HepG2 (cell line): Measurements from ENCODE around the gene DACT2. TPM values are rescaled to one million over a fixed set of nuclear protein-coding genes. Genes with fewer than 3 reads are reported as not detected.
A peak's percentile ranks its signal among the peaks of the same experiment; 100 is the strongest.

Source experiments
- ARNTL ChIP-seq: sonication (generic); formaldehyde crosslinking; IDR thresholded peaks from 2 replicates; pipeline ENCODE4 v1.4.0; 2020; ENCODE audit warnings: mild to moderate bottlenecking, missing genetic modification reagents
- BORCS8-MEF2B ChIP-seq: sonication (generic); formaldehyde crosslinking; IDR thresholded peaks from 2 replicates; pipeline ENCODE4 v1.8.0; 2022; ENCODE audit warnings: mild to moderate bottlenecking, missing genetic modification reagents
- EP300 ChIP-seq, 3 experiments: sonication (generic) in 1 of 3; formaldehyde crosslinking in 1 of 3; IDR thresholded peaks; 2 replicates each; pipeline versions ENCODE4 v1.5.1 to v1.6.1; 2011 to 2020; ENCODE audit warnings: low read depth in 2 of 3, low read length in 2 of 3, borderline replicate concordance in 1 of 3, improper control_type of control experiment in 1 of 3, mild to moderate bottlenecking in 1 of 3, missing genetic modification reagents in 1 of 3, moderate library complexity in 1 of 3
- HHEX ChIP-seq: IDR thresholded peaks from 2 replicates; pipeline ENCODE4 v1.6.1; 2016; ENCODE audit warnings: control low read depth
- JUND ChIP-seq: sonication (generic); formaldehyde crosslinking; IDR thresholded peaks from 2 replicates; pipeline ENCODE4 v1.8.0; 2022; ENCODE audit warnings: mild to moderate bottlenecking, missing genetic modification reagents
- MAZ ChIP-seq, 2 experiments: sonication (generic) in 1 of 2; formaldehyde crosslinking in 1 of 2; IDR thresholded peaks; 2 replicates each; pipeline versions ENCODE4 v1.5.0 to v1.6.1; 2012 to 2020; ENCODE audit warnings: low read depth in 2 of 2, mild to moderate bottlenecking in 2 of 2, borderline replicate concordance in 1 of 2, improper control_type of control experiment in 1 of 2, low read length in 1 of 2, missing genetic modification reagents in 1 of 2, moderate library complexity in 1 of 2
- TBX2 ChIP-seq: sonication (generic); formaldehyde crosslinking; IDR thresholded peaks from 2 replicates; pipeline ENCODE4 v1.5.0; 2020; ENCODE audit warnings: missing genetic modification reagents, mild to moderate bottlenecking, borderline replicate concordance
- ZBTB38 ChIP-seq: sonication (generic); formaldehyde crosslinking; IDR thresholded peaks from 2 replicates; pipeline ENCODE4 v1.5.1; 2020; ENCODE audit warnings: mild to moderate bottlenecking, missing genetic modification reagents
- ZFX ChIP-seq: sonication (generic); formaldehyde crosslinking; IDR thresholded peaks from 2 replicates; pipeline ENCODE4 v1.4.0; 2020; ENCODE audit warnings: mild to moderate bottlenecking, low read depth, missing genetic modification reagents, moderate library complexity
- ZNF501 ChIP-seq: sonication (generic); formaldehyde crosslinking; IDR thresholded peaks from 2 replicates; pipeline ENCODE4 v1.5.1; 2020; ENCODE audit warnings: mild to moderate bottlenecking, moderate library complexity, missing genetic modification reagents
- ZNF510 ChIP-seq: sonication (generic); formaldehyde crosslinking; IDR thresholded peaks from 2 replicates; pipeline ENCODE4 v1.4.0; 2020; ENCODE audit warnings: low read depth, mild to moderate bottlenecking, missing genetic modification reagents
- ZNF614 ChIP-seq: IDR thresholded peaks from 2 replicates; pipeline ENCODE4 v1.6.1; 2018; ENCODE audit warnings: missing biosample characterization, missing genetic modification reagents, inconsistent platforms, borderline replicate concordance
- ZNF768 ChIP-seq: sonication (generic); formaldehyde crosslinking; IDR thresholded peaks from 2 replicates; pipeline ENCODE4 v1.4.0; 2020; ENCODE audit warnings: missing genetic modification reagents
- ZNF792 ChIP-seq: IDR thresholded peaks from 2 replicates; pipeline ENCODE4 v1.6.1; 2016
- ZSCAN20 ChIP-seq: sonication (generic); formaldehyde crosslinking; IDR thresholded peaks from 2 replicates; pipeline ENCODE4 v1.4.0; 2020; ENCODE audit warnings: missing genetic modification reagents, mild to moderate bottlenecking, borderline replicate concordance
- polyA plus RNA-seq, 8 experiments: library from polyadenylated mRNA; depleted of rRNA in 3 of 8; stranded (reverse) in 7 of 8; unstranded in 1 of 8; fragments of >200 nt; fragmentation: Illumina TruSeq in 4 of 8; extraction: Trizol in 4 of 8; gene quantifications; 2 replicates each; pipeline versions ENCODE4 v1.2.1 to v1.2.3, GENCODE V29; 2011 to 2016; ENCODE audit warnings: low read depth in 4 of 8, missing spikeins in 1 of 8, mixed read lengths in 1 of 8; ENCODE audit not compliant: insufficient read depth in 1 of 8
- total RNA-seq, 5 experiments: library from RNA; depleted of rRNA; stranded (reverse); fragments of >200 nt; fragmentation: Illumina TruSeq; extraction: Trizol; gene quantifications; 2 replicates each; pipeline ENCODE4 v1.2.3, GENCODE V29; 2016; ENCODE audit warnings: low read depth in 1 of 5
- TF ChIP-seq, protein P1 (sequence below): IDR thresholded peaks from 2 replicates; pipeline ENCODE4 v1.6.1; 2018; ENCODE audit warnings: missing genetic modification reagents
- TF ChIP-seq, protein P2 (sequence below): sonication (generic); formaldehyde crosslinking; IDR thresholded peaks from 2 replicates; pipeline ENCODE4 v1.8.0; 2022; ENCODE audit warnings: missing genetic modification reagents, mild to moderate bottlenecking, borderline replicate concordance
- TF ChIP-seq, protein P3 (sequence below): IDR thresholded peaks from 2 replicates; pipeline ENCODE4 v1.6.1; 2016; ENCODE audit warnings: low read depth
- TF ChIP-seq, protein P4 (sequence below): sonication (generic); formaldehyde crosslinking; IDR thresholded peaks from 2 replicates; pipeline ENCODE4 v1.4.0; 2020; ENCODE audit warnings: missing genetic modification reagents, borderline replicate concordance

Gene DACT2
- total and polyA plus RNA-seq, 2 of the 13 experiments (the other 11 are each of a cell fraction or from before 2014, with no cell fraction given), result 0.15 TPM; not detected in 1

DNA sequence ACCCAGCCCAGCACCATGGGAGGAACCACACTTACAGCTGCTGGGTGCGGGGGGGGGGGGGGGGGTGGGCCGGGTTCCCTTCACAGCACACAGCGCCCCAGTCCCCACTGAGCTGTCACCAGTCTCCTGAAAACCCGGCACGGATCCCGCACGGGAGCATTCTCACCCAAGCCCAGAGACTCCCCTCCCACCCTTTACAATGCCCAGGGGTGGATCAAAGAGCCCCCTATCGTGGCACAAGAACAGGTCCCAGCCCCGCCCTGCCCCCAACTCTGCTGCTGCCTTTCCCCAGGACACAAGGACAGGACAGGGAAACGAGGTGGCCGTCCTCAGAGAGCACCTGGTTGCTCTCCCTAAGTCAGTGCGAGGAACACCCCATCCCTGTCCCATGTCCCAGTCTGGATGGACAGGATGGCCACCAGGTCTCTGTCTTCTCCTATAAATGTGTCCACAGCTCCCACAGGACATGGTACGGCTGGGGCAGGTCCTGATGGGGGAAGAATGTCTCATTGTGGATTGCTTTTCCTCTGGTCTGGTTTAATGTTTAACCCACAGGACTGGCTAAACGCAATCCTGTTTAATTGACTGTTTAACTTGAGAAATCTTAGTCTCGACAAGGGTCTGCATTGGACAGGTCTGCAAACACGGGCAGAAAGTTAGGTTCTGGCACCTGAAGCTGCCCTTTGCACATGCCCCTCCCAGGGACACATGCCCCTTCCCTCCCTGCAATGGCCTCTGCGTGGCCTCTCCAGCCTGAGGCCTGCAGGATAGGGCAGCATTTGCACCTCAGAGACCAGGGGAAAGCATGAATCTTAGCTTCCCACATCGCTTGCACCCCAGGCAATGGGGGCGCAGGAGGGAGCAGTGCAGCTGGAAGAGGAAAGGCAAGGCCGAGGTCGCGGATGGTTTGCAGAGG is 45.3 kb downstream of the DACT2 start (continued):
- TF ChIP-seq, protein P1, sequence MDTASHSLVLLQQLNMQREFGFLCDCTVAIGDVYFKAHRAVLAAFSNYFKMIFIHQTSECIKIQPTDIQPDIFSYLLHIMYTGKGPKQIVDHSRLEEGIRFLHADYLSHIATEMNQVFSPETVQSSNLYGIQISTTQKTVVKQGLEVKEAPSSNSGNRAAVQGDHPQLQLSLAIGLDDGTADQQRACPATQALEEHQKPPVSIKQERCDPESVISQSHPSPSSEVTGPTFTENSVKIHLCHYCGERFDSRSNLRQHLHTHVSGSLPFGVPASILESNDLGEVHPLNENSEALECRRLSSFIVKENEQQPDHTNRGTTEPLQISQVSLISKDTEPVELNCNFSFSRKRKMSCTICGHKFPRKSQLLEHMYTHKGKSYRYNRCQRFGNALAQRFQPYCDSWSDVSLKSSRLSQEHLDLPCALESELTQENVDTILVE, result 0 out of 2 replicates have a peak, but pooled peaks have one; percentile 16
- TF ChIP-seq, protein P2, sequence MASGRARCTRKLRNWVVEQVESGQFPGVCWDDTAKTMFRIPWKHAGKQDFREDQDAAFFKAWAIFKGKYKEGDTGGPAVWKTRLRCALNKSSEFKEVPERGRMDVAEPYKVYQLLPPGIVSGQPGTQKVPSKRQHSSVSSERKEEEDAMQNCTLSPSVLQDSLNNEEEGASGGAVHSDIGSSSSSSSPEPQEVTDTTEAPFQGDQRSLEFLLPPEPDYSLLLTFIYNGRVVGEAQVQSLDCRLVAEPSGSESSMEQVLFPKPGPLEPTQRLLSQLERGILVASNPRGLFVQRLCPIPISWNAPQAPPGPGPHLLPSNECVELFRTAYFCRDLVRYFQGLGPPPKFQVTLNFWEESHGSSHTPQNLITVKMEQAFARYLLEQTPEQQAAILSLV (CRISPR knock-in tag), result peak; percentile 21; the same call in 1 of the 2 replicates
- TF ChIP-seq ZSCAN20 (CRISPR knock-in tag) (no peak), HHEX (CRISPR knock-in tag) (peak; percentile 67), TBX2 (peak; percentile 96), ZNF614 (CRISPR knock-in tag) (peak; percentile 89), MAZ (IDR thresholded peaks at IDR 0.05; ENCODE audit: borderline replicate concordance, low read depth, low read length) (peak; percentile 54; the same call in 1 of the 2 replicates), MAZ (CRISPR knock-in tag; IDR thresholded peaks at IDR 0.05; ENCODE audit: low read depth) (peak; percentile 77; the same call in 1 of the 2 replicates), ZNF510 (CRISPR knock-in tag) (peak; percentile 88; the same call in 1 of the 2 replicates), BORCS8-MEF2B (CRISPR knock-in tag) (peak; percentile 55; the same call in 1 of the 2 replicates), ZNF501 (CRISPR knock-in tag) (peak; percentile 70), ZNF792 (CRISPR knock-in tag) (peak; percentile 71), ZFX (CRISPR knock-in tag) (peak; percentile 89), JUND (0 out of 2 replicates have a peak, but pooled peaks have one; percentile 13), ARNTL (CRISPR knock-in tag) (peak; percentile 76; the same call in 1 of the 2 replicates), ZNF768 (CRISPR knock-in tag) (peak; percentile 62), ZBTB38 (0 out of 2 replicates have a peak, but pooled peaks have one; percentile 36), EP300 (IDR thresholded peaks at IDR 0.05; ENCODE audit: low read depth in 2 of 2, low read length in 2 of 2) (peak in 1 of 2 experiments; percentile 87; a peak in 1 of 4 replicates), EP300 (CRISPR knock-in tag; IDR thresholded peaks at IDR 0.05; ENCODE audit: borderline replicate concordance) (no peak)
- TF ChIP-seq, protein P3, sequence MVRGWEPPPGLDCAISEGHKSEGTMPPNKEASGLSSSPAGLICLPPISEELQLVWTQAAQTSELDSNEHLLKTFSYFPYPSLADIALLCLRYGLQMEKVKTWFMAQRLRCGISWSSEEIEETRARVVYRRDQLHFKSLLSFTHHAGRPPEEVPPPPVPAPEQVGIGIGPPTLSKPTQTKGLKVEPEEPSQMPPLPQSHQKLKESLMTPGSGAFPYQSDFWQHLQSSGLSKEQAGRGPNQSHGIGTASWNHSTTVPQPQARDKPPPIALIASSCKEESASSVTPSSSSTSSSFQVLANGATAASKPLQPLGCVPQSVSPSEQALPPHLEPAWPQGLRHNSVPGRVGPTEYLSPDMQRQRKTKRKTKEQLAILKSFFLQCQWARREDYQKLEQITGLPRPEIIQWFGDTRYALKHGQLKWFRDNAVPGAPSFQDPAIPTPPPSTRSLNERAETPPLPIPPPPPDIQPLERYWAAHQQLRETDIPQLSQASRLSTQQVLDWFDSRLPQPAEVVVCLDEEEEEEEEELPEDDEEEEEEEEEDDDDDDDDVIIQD (CRISPR knock-in tag), result peak; percentile 81; the same call in 1 of the 2 replicates
- TF ChIP-seq, protein P4, sequence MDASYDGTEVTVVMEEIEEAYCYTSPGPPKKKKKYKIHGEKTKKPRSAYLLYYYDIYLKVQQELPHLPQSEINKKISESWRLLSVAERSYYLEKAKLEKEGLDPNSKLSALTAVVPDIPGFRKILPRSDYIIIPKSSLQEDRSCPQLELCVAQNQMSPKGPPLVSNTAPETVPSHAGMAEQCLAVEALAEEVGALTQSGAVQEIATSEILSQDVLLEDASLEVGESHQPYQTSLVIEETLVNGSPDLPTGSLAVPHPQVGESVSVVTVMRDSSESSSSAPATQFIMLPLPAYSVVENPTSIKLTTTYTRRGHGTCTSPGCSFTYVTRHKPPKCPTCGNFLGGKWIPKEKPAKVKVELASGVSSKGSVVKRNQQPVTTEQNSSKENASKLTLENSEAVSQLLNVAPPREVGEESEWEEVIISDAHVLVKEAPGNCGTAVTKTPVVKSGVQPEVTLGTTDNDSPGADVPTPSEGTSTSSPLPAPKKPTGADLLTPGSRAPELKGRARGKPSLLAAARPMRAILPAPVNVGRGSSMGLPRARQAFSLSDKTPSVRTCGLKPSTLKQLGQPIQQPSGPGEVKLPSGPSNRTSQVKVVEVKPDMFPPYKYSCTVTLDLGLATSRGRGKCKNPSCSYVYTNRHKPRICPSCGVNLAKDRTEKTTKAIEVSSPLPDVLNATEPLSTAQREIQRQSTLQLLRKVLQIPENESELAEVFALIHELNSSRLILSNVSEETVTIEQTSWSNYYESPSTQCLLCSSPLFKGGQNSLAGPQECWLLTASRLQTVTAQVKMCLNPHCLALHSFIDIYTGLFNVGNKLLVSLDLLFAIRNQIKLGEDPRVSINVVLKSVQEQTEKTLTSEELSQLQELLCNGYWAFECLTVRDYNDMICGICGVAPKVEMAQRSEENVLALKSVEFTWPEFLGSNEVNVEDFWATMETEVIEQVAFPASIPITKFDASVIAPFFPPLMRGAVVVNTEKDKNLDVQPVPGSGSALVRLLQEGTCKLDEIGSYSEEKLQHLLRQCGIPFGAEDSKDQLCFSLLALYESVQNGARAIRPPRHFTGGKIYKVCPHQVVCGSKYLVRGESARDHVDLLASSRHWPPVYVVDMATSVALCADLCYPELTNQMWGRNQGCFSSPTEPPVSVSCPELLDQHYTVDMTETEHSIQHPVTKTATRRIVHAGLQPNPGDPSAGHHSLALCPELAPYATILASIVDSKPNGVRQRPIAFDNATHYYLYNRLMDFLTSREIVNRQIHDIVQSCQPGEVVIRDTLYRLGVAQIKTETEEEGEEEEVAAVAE, result 0 out of 2 replicates have a peak, but pooled peaks have one; percentile 62
